ENCODE results near the gene HSPA12B. TPM values are rescaled to one million over a fixed set of nuclear protein-coding genes. Genes with fewer than 3 reads are reported as not detected.

HSPA12B gene
- total RNA-seq, 1 experiment from 2014 or later = 0.05 TPM

- DNase-seq (ENCODE audit: low read depth) = no peak
Measured at GRCh38 chr20:3728876-3729275, 3.6 kb upstream of the HSPA12B start.

GRCh38 chr20:3729378-3729777 lies 3.1 kb upstream of the HSPA12B start:
- no peak for DNase-seq (ENCODE audit: low read depth)

- DNase-seq (ENCODE audit: low read depth) = no peak
Measured at GRCh38 chr20:3729811-3730540, 2.5 kb upstream of the HSPA12B start.

- no peak for DNase-seq (ENCODE audit: low read depth)
Measured at GRCh38 chr20:3730803-3731672, 1.4 kb upstream of the HSPA12B start.

- no peak for DNase-seq (ENCODE audit: low read depth)
Measured at GRCh38 chr20:3731944-3732326, 550 bp upstream of the HSPA12B start.

GRCh38 chr20:3733119-3733995 lies 872 bp downstream of the HSPA12B start:
- no peak for DNase-seq (ENCODE audit: low read depth)

GRCh38 chr20:3734111-3734843 lies 1.8 kb downstream of the HSPA12B start:
- no peak for DNase-seq (ENCODE audit: low read depth)

- DNase-seq (ENCODE audit: low read depth) = no peak
Measured at GRCh38 chr20:3735768-3736167, 3.3 kb downstream of the HSPA12B start.

- DNase-seq (ENCODE audit: low read depth) = no peak
Measured at GRCh38 chr20:3738111-3739053, 5.9 kb downstream of the HSPA12B start.

- DNase-seq (ENCODE audit: low read depth) = no peak
Measured at GRCh38 chr20:3739054-3739925, 6.8 kb downstream of the HSPA12B start.

- no peak for DNase-seq (ENCODE audit: low read depth)
Measured at GRCh38 chr20:3739926-3740451, 7.5 kb downstream of the HSPA12B start.

GRCh38 chr20:3740615-3741301 lies 8.3 kb downstream of the HSPA12B start:
- DNase-seq (ENCODE audit: low read depth) = no peak

GRCh38 chr20:3741836-3742458 lies 9.5 kb downstream of the HSPA12B start:
- DNase-seq (ENCODE audit: low read depth) = no peak

GRCh38 chr20:3743251-3743650 lies 10.8 kb downstream of the HSPA12B start:
- DNase-seq (ENCODE audit: low read depth) = no peak

- DNase-seq (ENCODE audit: low read depth) = no peak
Measured at GRCh38 chr20:3744037-3744436, 11.6 kb downstream of the HSPA12B start.

- DNase-seq (ENCODE audit: low read depth) = peak; percentile 83
Measured at GRCh38 chr20:3744806-3745685, 12.6 kb downstream of the HSPA12B start.

- DNase-seq (ENCODE audit: low read depth) = no peak
Measured at GRCh38 chr20:3745686-3746173, 13.2 kb downstream of the HSPA12B start.
